Smooth muscle cell (in vitro differentiated cells): Measurements from ENCODE around the gene ST6GALNAC2. TPM values are rescaled to one million over a fixed set of nuclear protein-coding genes. Genes with fewer than 3 reads are reported as not detected.

ENCODE experiments used
- DNase-seq: peaks from one replicate; lab custom pipeline; 2025; ENCODE audit not compliant: unreplicated experiment; lab: John Stamatoyannopoulos, UW
- H2AFZ ChIP-seq: fragments of 200-600 bp; sonication (generic); 2 replicates; pipeline ENCODE4 v1.6.0; 2016; ENCODE audit warnings: antibody characterized with exemption, low read depth, mild to moderate bottlenecking
- H3F3A ChIP-seq: fragments of 200-600 bp; sonication (generic); 2 replicates; pipeline ENCODE4 v1.6.0; 2017; ENCODE audit warnings: antibody characterized with exemption, low read depth
- H3K27ac ChIP-seq: fragments of 200-600 bp; sonication (generic); 2 replicates; pipeline ENCODE4 v1.5.1; 2016; ENCODE audit warnings: low read depth, mild to moderate bottlenecking
- H3K27me3 ChIP-seq: fragments of 200-600 bp; sonication (generic); 2 replicates; pipeline ENCODE4 v1.6.1; 2016; ENCODE audit warnings: low read depth, mild to moderate bottlenecking
- H3K36me3 ChIP-seq: fragments of 200-600 bp; sonication (generic); 2 replicates; pipeline ENCODE4 v1.5.1; 2016; ENCODE audit warnings: low read depth
- H3K4me1 ChIP-seq: fragments of 200-600 bp; sonication (generic); 2 replicates; pipeline ENCODE4 v1.5.1; 2016; ENCODE audit warnings: low read depth
- H3K4me2 ChIP-seq: fragments of 200-600 bp; sonication (generic); 2 replicates; pipeline ENCODE4 v1.6.0; 2016; ENCODE audit warnings: mild to moderate bottlenecking
- H3K4me3 ChIP-seq: fragments of 200-600 bp; sonication (generic); 2 replicates; pipeline ENCODE4 v1.5.1; 2016; ENCODE audit warnings: mild to moderate bottlenecking
- H3K79me2 ChIP-seq: fragments of 200-600 bp; sonication (generic); 2 replicates; pipeline ENCODE4 v1.6.0; 2016; ENCODE audit warnings: low read depth, mild to moderate bottlenecking
- H3K9ac ChIP-seq: fragments of 200-600 bp; sonication (generic); 2 replicates; pipeline ENCODE4 v1.6.0; 2016; ENCODE audit warnings: low read depth
- H3K9me3 ChIP-seq: fragments of 200-600 bp; sonication (generic); replicated peaks from 2 replicates; pipeline ENCODE4 v1.5.1; 2016; ENCODE audit warnings: low read depth
- H4K20me1 ChIP-seq: fragments of 200-600 bp; sonication (generic); 2 replicates; pipeline ENCODE4 v1.6.0; 2016; ENCODE audit warnings: low read depth
- WGBS: methylation state at CpG from one replicate; pipeline ENCODE4 v1.1.7; 2016; ENCODE audit warnings: low lambda C conversion rate; 5-methylcytosine and 5-hydroxymethylcytosine counted together
- polyA plus RNA-seq: library from polyadenylated mRNA; unstranded; fragments of >200 nt; fragmentation: Nextera tagmentation; extraction: Ambion mirVana; gene quantifications from 2 replicates; pipeline ENCODE4 v1.2.1, GENCODE V29; 2016
- total RNA-seq: library from RNA; depleted of rRNA; stranded (reverse); fragments of >200 nt; gene quantifications from 2 replicates; pipeline ENCODE4 v1.2.3, GENCODE V29; 2014
- TF ChIP-seq, protein P1 (sequence below): fragments of 200-600 bp; sonication (generic); IDR thresholded peaks from 2 replicates; pipeline ENCODE4 v1.5.1; 2017; ENCODE audit warnings: borderline replicate concordance, mild to moderate bottlenecking, antibody characterized with exemption; ENCODE audit not compliant: insufficient read depth, poor library complexity, severe bottlenecking

Gene ST6GALNAC2
- total and polyA plus RNA-seq, 2 experiments from 2014 or later, result 1.2 to 6.9 TPM

DNA sequence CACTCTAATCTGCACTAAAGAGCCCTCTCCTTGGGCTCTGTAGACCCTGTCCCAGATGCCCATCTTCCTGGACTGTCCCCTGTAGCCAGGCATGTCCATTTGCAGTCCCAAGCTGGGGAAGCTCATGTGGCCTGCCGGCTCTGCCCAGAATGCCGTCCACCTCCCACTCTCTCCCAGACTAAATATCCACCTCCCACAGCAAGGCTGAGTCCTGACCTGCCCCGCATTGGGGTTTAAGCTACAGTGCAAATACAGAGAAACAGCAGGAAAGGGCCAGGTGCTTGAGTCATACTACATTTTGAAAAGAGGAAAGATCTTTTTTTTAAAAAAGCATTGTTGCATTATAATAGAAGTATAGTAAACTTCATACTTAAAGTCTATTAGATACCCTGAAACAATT is 3.0 kb downstream of the ST6GALNAC2 start:
- DNase-seq, result no peak
- H3K9ac ChIP-seq, result no peak overlapping the region
- H3K4me3 ChIP-seq, result no peak overlapping the region

DNA sequence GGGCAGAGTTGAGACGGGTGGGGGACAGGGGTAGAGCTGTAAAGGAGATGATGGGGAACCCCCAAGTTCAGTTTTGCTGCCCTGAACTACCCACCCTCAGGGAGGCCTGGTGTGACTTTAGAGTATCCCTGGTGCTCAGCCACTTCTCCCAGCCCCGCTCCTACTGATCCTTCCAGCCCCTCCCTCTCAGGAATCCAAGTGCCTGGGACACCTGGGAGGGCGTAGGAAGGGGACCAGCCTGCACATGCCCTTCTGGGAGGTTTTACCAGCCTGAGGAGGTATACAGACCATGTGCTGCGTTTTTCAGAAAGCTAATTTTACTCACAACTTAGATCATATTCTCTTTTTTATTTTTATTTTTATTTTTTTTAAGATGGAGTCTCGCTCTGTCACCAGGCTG is 4.1 kb downstream of the ST6GALNAC2 start:
- no peaks in the 10 kb centered on the region for H3K36me3 ChIP-seq

More for the DNA sequence above, 3.0 kb downstream of the ST6GALNAC2 start:
- peaks cover 50% of the 10 kb centered on the region for H3K27me3 ChIP-seq
- H3F3A ChIP-seq, result peaks cover 4% of the 10 kb centered on the region
- 30% methylated on average over 3 of the region's 3 CpGs for WGBS
- H2AFZ ChIP-seq, result no peak overlapping the region
- no peaks in the 10 kb centered on the region for H3K9me3 ChIP-seq
- no peaks in the 10 kb centered on the region for H4K20me1 ChIP-seq
- H3K4me1 ChIP-seq, result peaks cover 17% of the 10 kb centered on the region
- TF ChIP-seq, protein P1, sequence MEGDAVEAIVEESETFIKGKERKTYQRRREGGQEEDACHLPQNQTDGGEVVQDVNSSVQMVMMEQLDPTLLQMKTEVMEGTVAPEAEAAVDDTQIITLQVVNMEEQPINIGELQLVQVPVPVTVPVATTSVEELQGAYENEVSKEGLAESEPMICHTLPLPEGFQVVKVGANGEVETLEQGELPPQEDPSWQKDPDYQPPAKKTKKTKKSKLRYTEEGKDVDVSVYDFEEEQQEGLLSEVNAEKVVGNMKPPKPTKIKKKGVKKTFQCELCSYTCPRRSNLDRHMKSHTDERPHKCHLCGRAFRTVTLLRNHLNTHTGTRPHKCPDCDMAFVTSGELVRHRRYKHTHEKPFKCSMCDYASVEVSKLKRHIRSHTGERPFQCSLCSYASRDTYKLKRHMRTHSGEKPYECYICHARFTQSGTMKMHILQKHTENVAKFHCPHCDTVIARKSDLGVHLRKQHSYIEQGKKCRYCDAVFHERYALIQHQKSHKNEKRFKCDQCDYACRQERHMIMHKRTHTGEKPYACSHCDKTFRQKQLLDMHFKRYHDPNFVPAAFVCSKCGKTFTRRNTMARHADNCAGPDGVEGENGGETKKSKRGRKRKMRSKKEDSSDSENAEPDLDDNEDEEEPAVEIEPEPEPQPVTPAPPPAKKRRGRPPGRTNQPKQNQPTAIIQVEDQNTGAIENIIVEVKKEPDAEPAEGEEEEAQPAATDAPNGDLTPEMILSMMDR, result no peak
- H3K79me2 ChIP-seq, result no peaks in the 10 kb centered on the region
- no peaks in the 10 kb centered on the region for H3K36me3 ChIP-seq
- H3K4me2 ChIP-seq, result no peak overlapping the region
- no peak overlapping the region for H3K27ac ChIP-seq

DNA sequence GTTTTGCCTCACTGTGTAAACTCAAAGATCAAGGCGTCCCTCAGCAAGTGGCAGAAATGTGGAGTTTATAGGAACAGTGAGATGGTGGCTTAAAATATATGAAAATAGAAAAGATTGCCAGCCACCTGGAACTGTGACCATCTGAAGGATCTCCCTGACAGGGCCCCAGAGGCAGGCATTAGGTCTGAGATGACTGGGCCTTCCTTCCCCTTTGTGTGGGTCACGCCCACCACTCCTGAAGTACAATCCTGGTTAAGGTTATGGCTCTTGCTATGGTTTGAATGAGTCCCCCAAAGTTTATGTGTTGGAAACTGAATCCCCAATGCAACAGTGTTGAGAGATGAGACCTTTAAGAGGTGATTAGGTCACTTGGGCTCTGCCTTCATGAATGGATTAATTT is 6.4 kb downstream of the ST6GALNAC2 start:
- Histone ChIP-seq H3K79me2 (no peaks in the 10 kb centered on the region), H3F3A (peaks cover 4% of the 10 kb centered on the region), H3K4me2 (no peak overlapping the region), H2AFZ (no peak overlapping the region), H3K27me3 (peaks cover 17% of the 10 kb centered on the region), H3K9me3 (no peaks in the 10 kb centered on the region), H3K27ac (no peak overlapping the region), H3K4me1 (no peaks in the 10 kb centered on the region), H3K36me3 (no peaks in the 10 kb centered on the region), H3K4me3 (no peak overlapping the region), H4K20me1 (no peaks in the 10 kb centered on the region), H3K9ac (no peak overlapping the region)
- 98% methylated on average over 2 of the region's 2 CpGs for WGBS
- TF ChIP-seq, protein P1, result no peak
- DNase-seq, result no peak

More for the DNA sequence above, 4.1 kb downstream of the ST6GALNAC2 start:
- TF ChIP-seq, protein P1, result no peak
- H3K79me2 ChIP-seq, result no peaks in the 10 kb centered on the region
- no peak for DNase-seq
- H3F3A ChIP-seq, result peaks cover 4% of the 10 kb centered on the region
- no peak overlapping the region for H3K4me2 ChIP-seq
- peaks cover 39% of the 10 kb centered on the region for H3K27me3 ChIP-seq
- H3K4me3 ChIP-seq, result no peak overlapping the region
- peaks cover 17% of the 10 kb centered on the region for H3K4me1 ChIP-seq
- no peak overlapping the region for H3K27ac ChIP-seq
- H3K9ac ChIP-seq, result no peak overlapping the region
- no peaks in the 10 kb centered on the region for H3K9me3 ChIP-seq
- no peak overlapping the region for H2AFZ ChIP-seq
- 81% methylated on average over 4 of the region's 5 CpGs for WGBS
- no peaks in the 10 kb centered on the region for H4K20me1 ChIP-seq

DNA sequence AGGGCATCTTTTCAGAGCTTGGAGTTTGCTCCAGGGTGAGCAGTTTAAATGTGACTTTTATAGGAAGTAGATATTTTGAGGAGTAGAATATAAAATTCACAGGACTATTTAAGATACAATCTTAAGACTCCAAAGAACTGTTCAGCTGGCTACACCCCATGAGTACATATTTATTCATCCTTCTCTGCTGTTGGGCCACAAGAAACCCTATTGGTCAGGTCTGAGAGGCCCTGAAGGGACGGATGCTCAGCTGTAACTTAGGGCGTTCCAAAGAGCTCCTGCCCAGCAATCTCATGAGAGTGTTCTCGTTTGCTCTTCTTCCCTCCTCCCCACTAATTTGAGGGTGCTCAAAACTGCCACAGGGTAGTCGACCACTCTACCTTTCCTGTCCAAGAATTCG is 7.3 kb downstream of the ST6GALNAC2 start:
- Histone ChIP-seq H3K4me1 (no peaks in the 10 kb centered on the region), H3K27ac (no peak overlapping the region), H3K9me3 (no peaks in the 10 kb centered on the region), H3K9ac (no peak overlapping the region), H3K27me3 (peaks cover 9% of the 10 kb centered on the region), H3K79me2 (no peaks in the 10 kb centered on the region), H3F3A (peaks cover 4% of the 10 kb centered on the region), H3K36me3 (no peaks in the 10 kb centered on the region), H3K4me2 (no peak overlapping the region), H2AFZ (no peak overlapping the region), H3K4me3 (no peak overlapping the region), H4K20me1 (no peaks in the 10 kb centered on the region)
- TF ChIP-seq, protein P1, result no peak
- WGBS, result 90% methylated on average over 5 of the region's 5 CpGs
- no peak for DNase-seq
